Epithelial cell of proximal tubule (primary cell): ENCODE data around the gene TMED6. TPM values are rescaled to one million over a fixed set of nuclear protein-coding genes. Genes with fewer than 3 reads are reported as not detected.

ENCODE experiments used
- DNase-seq: peaks from one replicate; pipeline ENCODE4 v3.0.0-alpha.2; 2011; ENCODE audit warnings: low read depth
- H3K4me3 ChIP-seq: 2 replicates; pipeline ENCODE4 v1.5.1; 2011; ENCODE audit warnings: low read depth, mild to moderate bottlenecking, low read length
- total RNA-seq: library from RNA; depleted of rRNA; stranded (reverse); fragments of >200 nt; gene quantifications from 2 replicates; pipeline ENCODE4 v1.2.3, GENCODE V29; 2015
- TF ChIP-seq, protein P1 (sequence below): conservative IDR thresholded peaks from 2 replicates; pipeline ENCODE4 v1.5.1; 2012; ENCODE audit warnings: low read depth, mild to moderate bottlenecking, low read length

Gene TMED6
- total RNA-seq, 1 donor from 2014 or later, result not detected

DNA sequence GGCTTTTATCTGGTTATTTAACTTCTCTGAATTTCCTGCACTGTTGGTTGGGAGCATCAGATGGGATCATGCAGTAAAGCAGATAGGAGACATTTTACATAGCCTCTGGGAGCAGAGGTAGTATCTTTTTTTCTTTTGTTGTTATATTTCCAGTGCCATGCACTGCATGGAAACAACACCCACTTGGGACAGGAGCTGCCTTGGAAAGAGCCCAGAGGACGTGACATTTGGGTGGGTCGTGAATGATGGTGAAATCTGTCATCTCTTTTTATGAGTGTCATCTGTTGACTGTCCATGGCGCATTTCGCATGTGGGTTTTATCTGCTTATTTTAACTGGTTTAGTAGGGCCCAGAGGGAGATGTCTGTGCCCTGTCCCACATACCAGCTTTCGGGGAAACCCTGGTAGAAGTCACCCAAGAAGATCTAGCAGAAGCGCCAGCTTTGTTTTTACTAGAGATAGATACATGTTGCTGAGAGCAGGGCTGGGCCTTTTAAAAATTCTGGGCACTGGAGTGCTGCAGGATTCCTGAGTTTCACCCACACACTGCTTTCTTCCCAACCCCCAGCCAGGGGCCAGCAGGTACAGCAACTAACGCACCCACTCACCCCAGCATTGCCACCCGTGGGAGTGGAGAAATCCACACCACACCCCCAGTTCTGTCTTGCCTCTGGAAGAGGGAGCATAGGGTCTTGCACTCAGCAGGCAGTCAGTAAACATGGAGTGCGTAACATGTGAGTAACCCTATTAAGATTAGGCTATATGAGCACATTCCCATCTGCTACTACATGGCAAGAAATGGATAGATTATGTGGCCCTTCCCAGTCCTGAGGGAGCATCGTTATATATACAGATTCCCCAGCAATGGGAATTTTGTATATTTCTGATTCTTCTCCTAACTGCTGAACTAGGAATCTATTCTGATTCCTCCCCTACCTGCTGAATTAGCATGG, 42.6 kb upstream of the TMED6 start:
- no peak for DNase-seq
- TF ChIP-seq, protein P1, sequence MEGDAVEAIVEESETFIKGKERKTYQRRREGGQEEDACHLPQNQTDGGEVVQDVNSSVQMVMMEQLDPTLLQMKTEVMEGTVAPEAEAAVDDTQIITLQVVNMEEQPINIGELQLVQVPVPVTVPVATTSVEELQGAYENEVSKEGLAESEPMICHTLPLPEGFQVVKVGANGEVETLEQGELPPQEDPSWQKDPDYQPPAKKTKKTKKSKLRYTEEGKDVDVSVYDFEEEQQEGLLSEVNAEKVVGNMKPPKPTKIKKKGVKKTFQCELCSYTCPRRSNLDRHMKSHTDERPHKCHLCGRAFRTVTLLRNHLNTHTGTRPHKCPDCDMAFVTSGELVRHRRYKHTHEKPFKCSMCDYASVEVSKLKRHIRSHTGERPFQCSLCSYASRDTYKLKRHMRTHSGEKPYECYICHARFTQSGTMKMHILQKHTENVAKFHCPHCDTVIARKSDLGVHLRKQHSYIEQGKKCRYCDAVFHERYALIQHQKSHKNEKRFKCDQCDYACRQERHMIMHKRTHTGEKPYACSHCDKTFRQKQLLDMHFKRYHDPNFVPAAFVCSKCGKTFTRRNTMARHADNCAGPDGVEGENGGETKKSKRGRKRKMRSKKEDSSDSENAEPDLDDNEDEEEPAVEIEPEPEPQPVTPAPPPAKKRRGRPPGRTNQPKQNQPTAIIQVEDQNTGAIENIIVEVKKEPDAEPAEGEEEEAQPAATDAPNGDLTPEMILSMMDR, result no peak
- H3K4me3 ChIP-seq, result no peak overlapping the region

DNA sequence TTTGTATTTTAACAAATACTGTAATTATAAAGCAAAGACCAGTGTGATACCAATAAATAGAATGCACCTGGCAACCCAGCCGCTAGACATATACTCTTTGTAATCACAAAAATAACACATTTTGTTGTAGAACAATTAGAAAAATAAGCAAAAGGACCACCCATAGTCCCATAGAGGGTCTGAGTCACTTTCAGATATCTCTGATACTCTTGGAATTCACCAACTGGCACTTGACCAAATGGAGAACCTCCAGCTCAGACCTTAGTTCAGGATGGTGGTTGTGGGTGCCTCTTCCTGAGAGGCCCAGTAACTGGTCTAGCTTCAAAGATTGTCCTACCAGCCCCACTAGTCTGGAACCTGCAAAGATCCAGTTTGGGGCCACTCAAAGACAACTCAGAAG, 35.0 kb upstream of the TMED6 start:
- peak overlapping the region; percentile 65 for H3K4me3 ChIP-seq
- TF ChIP-seq, protein P1, result no peak
- no peak for DNase-seq

DNA sequence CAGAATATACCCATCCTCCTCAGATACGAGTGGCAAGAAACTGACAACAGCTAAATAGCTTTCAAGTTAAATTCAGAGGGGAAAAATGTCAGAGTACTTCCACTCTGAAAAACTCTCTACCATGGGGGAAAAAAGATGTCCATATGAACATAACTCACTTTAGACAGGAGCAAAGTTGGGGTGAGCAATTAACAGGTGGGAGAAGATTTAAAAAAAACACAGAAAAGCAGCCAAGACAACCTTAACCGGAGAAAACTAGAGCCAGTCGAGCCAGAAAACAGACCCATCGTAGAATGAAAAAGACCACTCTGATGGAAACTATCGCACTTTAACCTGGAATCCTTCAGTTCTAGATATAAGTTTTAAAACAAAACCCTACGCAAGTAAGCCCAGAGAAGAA, 33.4 kb upstream of the TMED6 start:
- TF ChIP-seq, protein P1, result no peak
- no peak for DNase-seq
- H3K4me3 ChIP-seq, result peak overlapping the region; percentile 65

DNA sequence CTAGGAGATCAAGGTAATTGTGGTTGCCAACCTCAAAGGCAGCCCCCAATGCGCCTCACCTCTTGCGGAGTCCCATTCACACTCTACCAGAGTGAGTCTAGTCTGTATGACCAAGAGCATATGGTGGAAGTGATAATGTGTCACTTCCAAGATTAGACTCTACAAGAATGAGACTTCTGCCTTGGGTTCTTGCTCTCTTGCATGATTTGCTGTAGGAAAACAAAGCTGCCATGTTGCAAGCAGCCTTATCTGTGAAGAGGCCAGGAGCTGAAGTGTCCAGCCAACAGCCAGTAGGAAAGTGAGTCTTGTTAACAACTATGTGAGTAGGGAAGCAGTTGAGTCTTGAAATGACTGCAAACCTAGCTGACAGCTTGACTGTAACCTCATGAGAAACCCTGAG, 30.8 kb upstream of the TMED6 start:
- no peak overlapping the region for H3K4me3 ChIP-seq
- DNase-seq, result no peak
- TF ChIP-seq, protein P1, result no peak

DNA sequence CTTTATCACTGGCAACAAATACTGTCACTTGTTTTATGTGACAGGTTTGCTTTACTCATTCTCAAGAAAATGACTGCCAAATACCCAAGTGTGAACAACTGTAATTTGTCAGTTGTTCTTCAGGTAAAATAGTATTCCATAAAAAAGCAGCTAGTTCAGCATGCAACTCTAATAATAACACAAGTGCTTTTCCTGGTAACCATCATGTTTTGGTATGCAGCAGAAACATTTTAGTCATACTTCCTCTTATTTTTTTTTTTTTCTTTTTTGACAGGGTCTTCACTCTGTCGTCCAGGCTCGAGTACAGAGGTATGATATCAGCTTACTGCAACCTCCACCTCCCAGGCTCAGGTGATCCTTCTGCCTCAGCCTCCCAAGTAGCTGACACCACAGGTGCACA, 29.6 kb upstream of the TMED6 start:
- TF ChIP-seq, protein P1, result no peak
- H3K4me3 ChIP-seq, result no peak overlapping the region
- DNase-seq, result no peak

DNA sequence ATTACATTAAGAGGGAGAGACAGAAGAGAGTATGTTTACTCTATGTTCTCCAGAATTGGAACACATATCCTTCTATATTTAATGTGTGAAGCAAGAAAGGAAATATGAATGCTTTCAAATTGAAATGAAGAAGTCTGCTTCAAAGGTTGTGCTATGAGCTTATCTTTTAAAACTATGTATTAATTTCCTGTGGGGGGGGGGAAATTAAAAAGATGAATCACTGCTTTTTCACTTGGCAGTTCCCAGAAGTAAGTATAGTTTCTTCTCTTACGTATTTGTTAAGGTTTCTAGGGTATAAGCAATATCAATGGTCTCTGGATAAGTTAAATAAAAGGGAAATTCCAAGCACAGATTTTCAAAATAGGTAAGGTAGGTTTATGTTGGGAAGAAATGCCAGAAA, 27.2 kb upstream of the TMED6 start:
- H3K4me3 ChIP-seq, result no peak overlapping the region
- DNase-seq, result no peak
- TF ChIP-seq, protein P1, result no peak

DNA sequence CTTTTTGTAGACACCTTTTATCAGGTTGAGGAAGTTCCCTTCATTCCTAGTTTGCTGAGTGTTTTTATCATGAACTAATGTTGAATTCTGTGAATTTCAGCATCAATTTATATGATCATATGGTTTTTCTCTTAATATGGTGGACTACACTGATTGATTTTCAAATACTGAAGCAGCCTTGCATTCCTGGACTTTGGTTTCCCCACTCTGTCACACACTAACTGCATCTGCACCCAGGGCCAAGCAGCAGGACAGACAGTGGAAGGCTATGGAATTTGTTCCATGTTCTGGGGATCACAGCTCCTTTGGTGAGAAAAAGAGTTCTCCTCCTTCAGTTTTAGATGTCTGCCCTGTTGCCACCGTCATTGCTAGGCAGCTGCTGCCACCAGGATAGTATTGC, 26.4 kb upstream of the TMED6 start:
- TF ChIP-seq, protein P1, result no peak
- H3K4me3 ChIP-seq, result no peak overlapping the region
- no peak for DNase-seq
